ENCODE data around the gene NFE2L1.

The NFE2L1 gene

GRCh38 chr17:48036693-48037035, 11.5 kb upstream of the NFE2L1 start:
- Histone ChIP-seq H3K79me2 (ENCODE audit: control insufficient read depth, insufficient read depth, low read length, unreplicated experiment) (peaks cover 7% of the 10 kb centered on the region), H2AFZ (ENCODE audit: low read length, unreplicated experiment) (peak overlapping the region; percentile 71), H3K27me3 (ENCODE audit: insufficient read depth, low read length) (no peaks in the 10 kb centered on the region), H3K27ac (ENCODE audit: low read depth, low read length) (no peak overlapping the region), H3K36me3 (ENCODE audit: insufficient read depth, low read length) (no peaks in the 10 kb centered on the region), H3K4me3 (ENCODE audit: low read depth, low read length) (peak overlapping the region; percentile 98), H3K4me1 (ENCODE audit: control insufficient read depth, insufficient read depth, low read length, unreplicated experiment) (peaks cover 17% of the 10 kb centered on the region)

DNA sequence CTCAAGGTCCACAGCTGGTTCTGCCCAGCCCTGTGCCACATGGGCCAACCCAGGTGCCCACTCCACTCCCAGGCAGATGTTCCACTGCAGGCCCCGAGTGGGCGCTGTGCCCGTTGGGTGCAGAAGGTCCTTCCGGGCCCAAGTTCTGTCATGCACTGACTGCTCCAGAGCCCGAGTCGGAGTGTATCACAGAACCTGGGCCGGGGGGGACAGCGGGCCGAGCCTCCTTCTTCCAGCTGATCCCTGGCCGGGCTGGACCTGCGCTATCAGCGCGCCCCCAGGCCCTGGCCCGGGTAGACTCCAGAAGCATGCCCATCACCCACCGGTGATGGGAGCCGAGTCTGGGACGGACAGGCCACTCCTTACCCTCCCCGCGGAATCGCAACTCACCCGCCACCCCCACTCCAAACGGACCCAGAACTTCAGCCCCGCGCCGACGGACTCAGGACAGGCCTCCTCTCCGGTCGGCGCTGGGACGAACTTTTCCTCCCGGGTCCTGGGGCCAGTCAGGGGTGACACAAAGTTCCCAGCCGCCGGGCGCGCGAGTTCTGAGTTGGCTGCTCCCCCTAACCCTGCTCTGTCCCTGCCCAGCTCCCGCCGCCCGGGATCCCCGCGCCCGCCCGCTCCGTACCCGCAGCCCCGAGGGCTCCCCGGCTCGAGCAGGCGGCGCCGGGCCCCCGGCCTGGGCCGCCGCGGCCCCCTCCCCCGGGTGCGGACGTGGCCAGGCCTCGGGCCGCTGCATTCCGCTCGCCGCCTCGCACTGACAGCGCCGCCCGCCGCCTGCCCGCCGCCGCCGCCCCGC, 10.9 kb upstream of the NFE2L1 start, which contains the start of gene COPZ2:
Gene COPZ2 (minus strand): TSS at position 762 of the 802 bp plus-strand sequence. CDS start 20 bp downstream, at position 742.
- Histone ChIP-seq H3K27ac (ENCODE audit: low read depth, low read length) (peak within 1 kb of the TSS; percentile 49; the same call in 1 of the 2 replicates), H3K79me2 (ENCODE audit: control insufficient read depth, insufficient read depth, low read length, unreplicated experiment) (peaks cover 7% of the 10 kb centered on the region), H2AFZ (ENCODE audit: low read length, unreplicated experiment) (peak within 1 kb of the TSS; percentile 97), H3K4me1 (ENCODE audit: control insufficient read depth, insufficient read depth, low read length, unreplicated experiment) (peaks cover 17% of the 10 kb centered on the region), H3K36me3 (ENCODE audit: insufficient read depth, low read length) (no peaks in the 10 kb centered on the region), H3K4me3 (ENCODE audit: low read depth, low read length) (peak within 1 kb of the TSS; percentile 98), H3K27me3 (ENCODE audit: insufficient read depth, low read length) (no peaks in the 10 kb centered on the region)

DNA sequence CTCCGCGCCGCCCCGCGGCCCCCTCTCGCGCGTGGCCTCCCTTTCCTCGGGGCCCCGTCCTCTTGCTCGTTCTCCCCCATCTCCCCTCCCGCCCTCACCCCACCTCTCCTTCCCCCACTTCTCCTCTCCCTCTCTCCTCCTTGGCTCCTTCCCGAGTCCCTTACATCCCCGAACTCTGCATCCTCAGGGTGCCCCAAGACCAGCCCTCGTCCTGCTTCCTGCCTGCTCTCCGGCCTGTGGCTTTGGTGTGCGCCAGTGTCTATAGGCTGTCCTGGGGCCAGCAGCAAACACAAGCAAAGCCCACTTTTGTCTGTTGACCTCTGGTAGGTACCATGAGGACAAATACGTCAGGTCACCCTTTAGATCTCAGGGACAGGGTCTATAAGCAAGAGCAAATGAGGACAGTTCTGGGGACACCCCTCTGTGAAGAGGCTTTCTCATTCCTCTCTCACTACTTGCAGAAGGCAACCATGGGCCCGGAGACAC, 10.3 kb upstream of the NFE2L1 start:
- Histone ChIP-seq H3K27ac (ENCODE audit: low read depth, low read length) (no peak overlapping the region), H3K4me1 (ENCODE audit: control insufficient read depth, insufficient read depth, low read length, unreplicated experiment) (peaks cover 19% of the 10 kb centered on the region), H2AFZ (ENCODE audit: low read length, unreplicated experiment) (peak overlapping the region; percentile 97), H3K4me3 (ENCODE audit: low read depth, low read length) (peak overlapping the region; percentile 98), H3K27me3 (ENCODE audit: insufficient read depth, low read length) (no peaks in the 10 kb centered on the region), H3K36me3 (ENCODE audit: insufficient read depth, low read length) (no peaks in the 10 kb centered on the region), H3K79me2 (ENCODE audit: control insufficient read depth, insufficient read depth, low read length, unreplicated experiment) (peaks cover 7% of the 10 kb centered on the region)

DNA sequence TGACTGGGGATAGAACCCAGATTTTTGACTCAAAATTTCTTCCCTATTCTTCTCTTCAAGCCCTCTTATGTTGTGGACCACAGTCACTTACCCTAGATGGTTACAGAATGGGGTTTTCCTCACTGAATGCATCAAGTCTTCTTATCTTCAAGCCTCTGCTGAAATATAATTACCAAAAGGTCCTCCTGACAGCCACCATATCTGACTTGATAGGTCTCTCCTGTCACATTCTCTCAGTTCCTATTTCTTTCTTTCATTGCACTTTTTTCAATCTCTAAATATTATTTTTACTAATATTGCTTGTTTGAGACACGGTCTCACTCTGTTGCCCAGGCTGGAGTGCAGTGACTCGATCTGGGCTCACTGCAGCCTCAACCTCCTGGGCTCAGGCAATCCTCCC, 9.5 kb upstream of the NFE2L1 start:
- Histone ChIP-seq H3K4me3 (ENCODE audit: low read depth, low read length) (no peak overlapping the region; the same call in 1 of the 2 replicates), H3K4me1 (ENCODE audit: control insufficient read depth, insufficient read depth, low read length, unreplicated experiment) (peaks cover 27% of the 10 kb centered on the region), H3K27ac (ENCODE audit: low read depth, low read length) (no peak overlapping the region), H3K36me3 (ENCODE audit: insufficient read depth, low read length) (no peaks in the 10 kb centered on the region), H3K27me3 (ENCODE audit: insufficient read depth, low read length) (no peaks in the 10 kb centered on the region), H2AFZ (ENCODE audit: low read length, unreplicated experiment) (no peak overlapping the region), H3K79me2 (ENCODE audit: control insufficient read depth, insufficient read depth, low read length, unreplicated experiment) (peaks cover 7% of the 10 kb centered on the region)

DNA sequence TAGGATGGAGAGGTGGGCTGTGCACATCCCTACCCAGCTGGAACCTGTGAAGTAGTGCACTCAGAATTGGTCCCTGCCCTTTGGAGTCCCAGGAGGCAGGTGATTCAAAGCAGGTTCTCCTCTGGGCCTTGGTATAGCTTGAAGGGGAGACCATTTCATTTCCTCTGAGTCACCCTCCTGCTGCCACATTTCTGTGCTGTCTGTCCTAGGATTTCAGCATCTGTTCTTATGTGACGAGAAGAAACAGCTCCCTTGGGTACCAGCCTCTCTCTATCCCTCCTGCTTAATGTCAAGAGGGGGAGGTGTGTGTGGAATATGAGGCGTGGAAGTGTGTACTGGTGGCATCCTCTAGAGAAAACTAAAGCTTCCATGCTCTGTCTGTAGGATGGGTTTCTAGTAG, 5.0 kb upstream of the NFE2L1 start:
- Histone ChIP-seq H3K79me2 (ENCODE audit: control insufficient read depth, insufficient read depth, low read length, unreplicated experiment) (peaks cover 19% of the 10 kb centered on the region), H3K27me3 (ENCODE audit: insufficient read depth, low read length) (no peaks in the 10 kb centered on the region), H3K4me3 (ENCODE audit: low read depth, low read length) (no peak overlapping the region), H3K27ac (ENCODE audit: low read depth, low read length) (peak overlapping the region; percentile 34), H3K4me1 (ENCODE audit: control insufficient read depth, insufficient read depth, low read length, unreplicated experiment) (peaks cover 39% of the 10 kb centered on the region), H2AFZ (ENCODE audit: low read length, unreplicated experiment) (no peak overlapping the region), H3K36me3 (ENCODE audit: insufficient read depth, low read length) (no peaks in the 10 kb centered on the region)

GRCh38 chr17:48044851-48045250, 3.3 kb upstream of the NFE2L1 start:
- Histone ChIP-seq H2AFZ (ENCODE audit: low read length, unreplicated experiment) (no peak overlapping the region), H3K4me3 (ENCODE audit: low read depth, low read length) (no peak overlapping the region), H3K27me3 (ENCODE audit: insufficient read depth, low read length) (no peaks in the 10 kb centered on the region), H3K79me2 (ENCODE audit: control insufficient read depth, insufficient read depth, low read length, unreplicated experiment) (peaks cover 31% of the 10 kb centered on the region), H3K27ac (ENCODE audit: low read depth, low read length) (peak overlapping the region; percentile 20; the same call in 1 of the 2 replicates), H3K36me3 (ENCODE audit: insufficient read depth, low read length) (no peaks in the 10 kb centered on the region), H3K4me1 (ENCODE audit: control insufficient read depth, insufficient read depth, low read length, unreplicated experiment) (peaks cover 34% of the 10 kb centered on the region)

- Histone ChIP-seq H3K36me3 (ENCODE audit: insufficient read depth, low read length) (no peaks in the 10 kb centered on the region), H3K4me1 (ENCODE audit: control insufficient read depth, insufficient read depth, low read length, unreplicated experiment) (peaks cover 34% of the 10 kb centered on the region), H2AFZ (ENCODE audit: low read length, unreplicated experiment) (no peak overlapping the region), H3K79me2 (ENCODE audit: control insufficient read depth, insufficient read depth, low read length, unreplicated experiment) (peaks cover 37% of the 10 kb centered on the region), H3K27ac (ENCODE audit: low read depth, low read length) (peak overlapping the region; percentile 20), H3K4me3 (ENCODE audit: low read depth, low read length) (0 out of 2 replicates have a peak overlapping the region, but pooled peaks have one; percentile 89), H3K27me3 (ENCODE audit: insufficient read depth, low read length) (no peaks in the 10 kb centered on the region)
Observed at GRCh38 chr17:48045316-48046001, 2.7 kb upstream of the NFE2L1 start.

- Histone ChIP-seq H3K27ac (ENCODE audit: low read depth, low read length) (peak overlapping the region; percentile 86; the same call in 1 of the 2 replicates), H3K4me3 (ENCODE audit: low read depth, low read length) (peak overlapping the region; percentile 89)
Observed at GRCh38 chr17:48046296-48046695, 1.9 kb upstream of the NFE2L1 start.

GRCh38 chr17:48047113-48047740, 932 bp upstream of the NFE2L1 start:
- Histone ChIP-seq H3K27me3 (ENCODE audit: insufficient read depth, low read length) (no peaks in the 10 kb centered on the region), H3K4me1 (ENCODE audit: control insufficient read depth, insufficient read depth, low read length, unreplicated experiment) (peaks cover 50% of the 10 kb centered on the region), H2AFZ (ENCODE audit: low read length, unreplicated experiment) (peak overlapping the region; percentile 32), H3K4me3 (ENCODE audit: low read depth, low read length) (peak overlapping the region; percentile 89), H3K36me3 (ENCODE audit: insufficient read depth, low read length) (peaks cover 7% of the 10 kb centered on the region; the same call in 1 of the 2 replicates), H3K27ac (ENCODE audit: low read depth, low read length) (peak overlapping the region; percentile 86), H3K79me2 (ENCODE audit: control insufficient read depth, insufficient read depth, low read length, unreplicated experiment) (peaks cover 52% of the 10 kb centered on the region)

More at GRCh38 chr17:48046296-48046695, 1.9 kb upstream of the NFE2L1 start:
- Histone ChIP-seq H3K4me1 (ENCODE audit: control insufficient read depth, insufficient read depth, low read length, unreplicated experiment) (peaks cover 41% of the 10 kb centered on the region), H3K79me2 (ENCODE audit: control insufficient read depth, insufficient read depth, low read length, unreplicated experiment) (peaks cover 43% of the 10 kb centered on the region), H2AFZ (ENCODE audit: low read length, unreplicated experiment) (no peak overlapping the region), H3K27me3 (ENCODE audit: insufficient read depth, low read length) (no peaks in the 10 kb centered on the region), H3K36me3 (ENCODE audit: insufficient read depth, low read length) (peaks cover 5% of the 10 kb centered on the region; the same call in 1 of the 2 replicates)

DNA sequence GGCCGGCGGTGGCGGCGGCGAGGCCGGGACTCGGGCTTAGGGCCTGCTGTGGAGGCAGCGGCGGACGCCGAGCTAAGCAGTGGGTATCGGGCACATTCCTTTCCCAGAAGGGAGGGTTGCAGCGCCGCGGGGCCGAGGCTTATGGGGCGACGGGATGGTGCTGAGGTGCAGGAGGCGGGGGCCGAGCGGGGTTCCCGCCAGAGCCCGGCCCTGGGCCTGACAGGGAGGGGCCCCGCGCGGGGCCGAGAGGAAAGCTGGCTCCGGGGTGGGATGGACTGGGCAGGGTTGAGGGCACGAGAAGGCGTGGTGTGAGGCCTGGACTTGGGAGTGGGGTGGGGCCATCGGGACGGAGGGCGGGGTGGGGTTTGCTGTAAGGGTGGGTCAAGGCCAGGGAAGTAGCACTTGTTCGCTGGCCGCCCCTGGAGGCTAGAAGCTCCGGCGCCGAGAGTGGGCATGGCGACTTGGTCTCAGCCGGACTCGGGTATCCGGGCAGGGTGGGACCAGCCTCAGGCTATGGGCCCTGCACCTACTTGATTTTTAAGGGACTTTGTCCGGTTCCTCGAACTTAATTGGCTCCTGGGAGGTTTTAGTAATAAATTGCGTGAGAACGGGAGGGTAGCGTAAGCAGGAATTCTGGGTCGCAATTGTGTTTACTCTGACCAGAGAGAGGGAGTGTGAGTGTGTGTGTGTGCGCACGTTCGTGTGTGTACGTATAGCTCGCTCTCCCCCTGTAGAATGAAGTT, 396 bp downstream of the NFE2L1 start:
- peak overlapping the region; percentile 86 for H3K27ac ChIP-seq (ENCODE audit: low read depth, low read length)
- H3K79me2 ChIP-seq (ENCODE audit: control insufficient read depth, insufficient read depth, low read length, unreplicated experiment): peaks cover 65% of the 10 kb centered on the region
- H2AFZ ChIP-seq (ENCODE audit: low read length, unreplicated experiment): no peak overlapping the region
- peaks cover 7% of the 10 kb centered on the region; the same call in 1 of the 2 replicates for H3K36me3 ChIP-seq (ENCODE audit: insufficient read depth, low read length)
- H3K4me3 ChIP-seq (ENCODE audit: low read depth, low read length): peak overlapping the region; percentile 89
- H3K27me3 ChIP-seq (ENCODE audit: insufficient read depth, low read length): no peaks in the 10 kb centered on the region
- H3K4me1 ChIP-seq (ENCODE audit: control insufficient read depth, insufficient read depth, low read length, unreplicated experiment): peaks cover 54% of the 10 kb centered on the region
